Ureter (tissue), 1 donor: ENCODE measurements around the gene EHHADH. TPM values are rescaled to one million over a fixed set of nuclear protein-coding genes. Genes with fewer than 3 reads are reported as not detected.
"Not testable (repeated sequence)": the region's sequence is repeated elsewhere in the genome, so short reads cannot be mapped to it uniquely, and the experiment has no call there.

Experiments
- DNase-seq: peaks from one replicate; pipeline ENCODE4 v3.0.0-alpha.2; 2020; ENCODE audit warnings: low spot score
- total RNA-seq: library from RNA; stranded (reverse); gene quantifications from one replicate; pipeline ENCODE4 v1.2.4, GENCODE V29; 2023
- donor health status: DM: yes; HTN: yes; CAD: no.

EHHADH gene
- total RNA-seq, 1 donor from 2014 or later, result 22.7 TPM

DNA sequence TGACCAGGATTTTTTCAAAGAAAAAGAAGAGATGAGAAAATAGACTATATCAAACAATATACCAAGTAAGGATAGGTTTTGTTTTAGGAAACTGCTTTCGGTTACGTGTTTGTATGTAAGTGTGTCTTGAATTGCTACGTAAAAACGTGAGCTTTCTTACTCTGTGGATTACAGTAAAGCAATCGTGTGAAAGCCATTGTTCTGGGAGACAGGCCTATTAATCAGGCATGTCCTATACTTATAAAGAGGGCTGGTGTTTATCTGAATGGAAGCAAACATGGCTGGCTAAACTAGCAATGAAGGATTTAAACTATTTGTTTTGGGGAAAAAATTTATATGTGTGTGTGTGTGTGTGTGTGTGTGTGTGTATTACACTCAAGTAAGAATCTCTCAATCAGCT lies 2.6 kb downstream of the EHHADH start:
- DNase-seq, result no peak

DNA sequence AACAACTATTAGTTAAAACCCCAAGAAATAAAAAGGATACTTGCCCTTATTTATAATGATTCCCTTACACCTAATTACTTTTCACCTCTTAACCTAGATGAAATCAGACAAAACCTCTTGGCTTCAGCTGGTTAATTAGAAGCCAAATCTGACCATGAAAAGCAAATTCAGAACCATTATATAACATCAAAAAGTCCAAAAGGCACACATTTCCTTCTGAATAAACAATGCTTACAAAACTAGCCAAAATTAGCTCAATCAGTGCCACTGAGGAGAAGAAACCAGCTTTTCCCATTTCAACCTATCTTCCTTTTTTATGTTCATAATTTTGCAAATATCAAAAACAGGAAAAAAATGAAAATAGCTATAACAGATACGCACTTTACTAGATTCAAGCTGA lies 3.2 kb downstream of the EHHADH start:
- DNase-seq, result no peak

- no peak for DNase-seq
These were observed 3.6 kb downstream of the EHHADH start for GRCh38 chr3:185250247-185250646.

DNA sequence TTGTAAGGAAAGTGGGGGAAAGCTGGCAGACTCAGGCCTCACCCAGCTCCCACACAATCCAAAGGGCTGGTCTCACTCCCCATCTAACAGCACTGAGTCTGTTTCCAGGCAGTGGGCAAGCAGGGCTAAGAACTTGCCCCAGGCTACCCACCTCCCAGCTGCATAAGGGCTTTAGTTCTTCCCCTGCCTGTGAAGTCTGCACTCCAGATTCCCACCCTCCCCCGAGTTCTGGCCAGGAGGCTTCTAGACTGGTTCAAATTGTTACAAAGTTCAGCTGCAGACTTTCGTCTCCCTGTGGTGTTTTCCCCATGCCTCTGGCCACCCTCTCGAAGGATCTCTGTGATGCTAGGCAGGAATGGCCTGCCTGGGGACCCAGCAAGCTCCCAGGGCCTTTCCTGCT lies 11.2 kb downstream of the EHHADH start:
- no peak for DNase-seq

DNA sequence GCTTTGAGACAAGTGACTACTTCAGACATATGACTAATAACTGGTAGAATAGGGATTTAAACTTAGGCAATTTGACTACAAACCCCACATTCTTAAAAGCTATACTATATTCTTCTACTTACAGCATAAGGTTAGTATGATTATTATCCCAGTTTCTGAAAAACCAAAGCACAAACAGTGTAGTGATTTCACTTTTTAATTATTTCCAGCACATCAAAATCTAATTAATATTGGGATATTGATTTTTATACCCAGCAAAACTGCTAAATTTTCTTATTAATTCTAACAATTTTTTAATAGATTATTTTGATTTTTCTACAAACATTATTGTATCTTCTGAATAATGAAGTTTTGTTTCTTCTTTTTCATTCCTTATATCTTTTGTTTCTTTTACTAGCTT lies 16.9 kb downstream of the EHHADH start:
- no peak for DNase-seq

- DNase-seq, result no peak
These were observed 20.5 kb downstream of the EHHADH start for GRCh38 chr3:185233328-185233727.

DNA sequence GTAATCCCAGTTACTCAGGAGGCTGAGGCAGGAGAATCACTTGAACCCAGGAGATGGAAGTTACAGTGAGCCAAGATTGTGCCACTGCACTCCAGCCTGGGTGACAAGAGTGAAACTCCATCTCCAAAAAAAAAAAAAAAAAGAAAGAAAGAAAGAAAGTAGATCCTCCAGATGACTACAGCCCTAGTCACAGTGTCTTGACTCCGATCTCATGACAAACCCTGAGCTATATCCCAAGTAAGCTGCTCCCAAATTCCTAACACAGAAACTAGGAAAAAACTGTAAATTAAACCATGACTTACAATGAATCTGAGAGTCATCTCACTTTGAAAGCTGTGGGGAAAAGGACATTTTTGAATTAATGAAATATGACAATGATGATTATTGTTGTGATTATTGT lies 27.3 kb downstream of the EHHADH start:
- DNase-seq, result not testable (repeated sequence)

- no peak for DNase-seq
These were observed 28.3 kb downstream of the EHHADH start for GRCh38 chr3:185225523-185225922.

GRCh38 chr3:185225080-185225479 lies 28.8 kb downstream of the EHHADH start:
- DNase-seq, result no peak

DNA sequence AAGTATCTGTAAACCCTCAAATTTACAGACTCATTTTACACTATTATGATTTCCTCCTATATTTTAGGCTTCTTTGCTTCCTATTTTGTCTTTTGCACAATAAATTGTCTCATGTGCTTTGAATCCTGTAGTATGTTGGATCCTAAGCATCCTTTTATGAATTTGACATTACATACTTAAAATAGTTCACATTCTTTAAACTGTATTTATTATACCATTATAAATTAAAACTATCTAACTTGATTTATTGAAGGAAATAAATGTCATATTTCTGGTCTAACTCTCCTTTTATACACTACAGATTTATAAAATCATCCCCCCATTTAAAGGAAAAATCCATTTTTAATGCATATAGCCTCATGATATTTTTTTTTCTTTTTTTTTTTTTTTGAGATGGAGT lies 32.6 kb downstream of the EHHADH start:
- DNase-seq, result no peak

DNA sequence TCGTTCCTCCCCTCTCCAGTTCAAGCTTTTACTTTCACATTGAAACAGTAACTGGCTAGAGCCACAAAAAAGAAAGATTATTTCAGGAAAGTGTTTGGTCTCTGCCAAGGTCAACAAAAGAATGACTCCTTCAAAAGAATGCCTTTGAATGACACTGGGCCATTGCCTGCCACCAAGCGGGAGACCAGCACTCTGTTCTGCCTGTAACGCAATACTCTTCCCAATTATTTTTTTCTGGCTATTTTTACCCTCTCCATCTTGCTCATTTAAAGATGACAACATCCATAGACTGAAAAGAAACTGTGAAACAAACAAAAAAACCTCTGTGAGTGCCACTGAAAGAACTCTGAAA lies 37.3 kb downstream of the EHHADH start:
- no peak for DNase-seq

GRCh38 chr3:185215873-185216606 lies 37.8 kb downstream of the EHHADH start:
- DNase-seq, result no peak

GRCh38 chr3:185212559-185212958 lies 41.3 kb downstream of the EHHADH start:
- no peak for DNase-seq

DNA sequence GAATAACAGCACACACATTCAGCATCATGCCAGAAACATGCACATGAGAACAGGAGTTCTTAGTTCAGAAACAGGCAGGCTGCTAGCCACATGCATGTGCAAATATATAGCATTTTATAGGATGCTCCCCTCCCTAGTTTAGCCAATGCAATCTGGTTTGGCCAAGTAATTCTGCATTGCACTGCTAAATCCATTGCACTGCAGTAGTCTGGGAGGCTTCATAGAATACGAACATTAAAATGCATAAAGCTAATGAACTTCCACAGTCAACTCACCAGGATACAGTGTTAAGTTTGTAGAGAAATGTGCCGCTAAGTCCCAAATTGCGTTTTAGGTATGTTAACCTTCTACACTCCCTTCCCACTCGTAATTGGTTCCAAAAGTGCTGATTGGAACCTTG lies 41.8 kb downstream of the EHHADH start:
- DNase-seq, result no peak

GRCh38 chr3:185210621-185211142 lies 43.2 kb downstream of the EHHADH start:
- DNase-seq, result no peak

DNA sequence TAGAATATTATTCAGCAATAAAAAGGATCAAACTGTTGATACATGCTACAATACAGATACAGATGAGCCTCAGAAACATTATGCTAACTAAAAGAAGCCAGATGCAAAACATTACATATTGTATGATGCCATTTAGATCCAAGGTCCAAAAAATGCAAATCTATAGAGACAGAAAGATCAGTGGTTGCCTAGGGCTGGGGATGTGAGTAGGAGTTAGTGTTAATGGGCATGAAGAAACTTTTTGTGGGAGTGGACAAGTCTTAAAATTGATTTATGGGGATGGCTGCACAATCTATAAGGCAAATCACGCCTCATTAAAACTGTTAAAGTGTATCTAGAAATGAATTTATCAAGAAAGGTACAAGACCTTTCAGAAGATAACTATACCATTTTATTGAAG lies 45.0 kb downstream of the EHHADH start:
- DNase-seq, result no peak

- no peak for DNase-seq
These were observed 45.7 kb downstream of the EHHADH start for GRCh38 chr3:185207931-185208746.

- no peak for DNase-seq
These were observed 46.4 kb downstream of the EHHADH start for GRCh38 chr3:185207481-185207880.

- DNase-seq, result no peak
These were observed 48.0 kb downstream of the EHHADH start for GRCh38 chr3:185205865-185206264.

DNA sequence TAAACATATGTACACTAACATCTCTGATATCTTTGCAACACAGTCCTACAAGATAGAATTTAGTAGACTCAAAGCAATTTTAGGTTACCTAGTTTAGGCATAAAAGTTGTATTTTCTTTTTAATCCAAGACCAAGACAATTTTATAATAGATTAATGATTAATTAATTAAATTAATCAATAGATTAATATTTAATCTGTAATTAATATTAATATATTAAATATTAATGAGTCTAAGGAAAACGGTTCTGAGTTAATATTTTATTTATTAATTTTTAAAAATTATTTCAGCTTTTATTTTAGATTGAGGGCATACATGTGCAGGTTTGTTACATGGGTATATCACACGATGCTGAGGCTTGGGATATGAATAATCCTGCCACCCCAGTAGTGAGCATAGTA lies 49.0 kb downstream of the EHHADH start:
- no peak for DNase-seq

DNA sequence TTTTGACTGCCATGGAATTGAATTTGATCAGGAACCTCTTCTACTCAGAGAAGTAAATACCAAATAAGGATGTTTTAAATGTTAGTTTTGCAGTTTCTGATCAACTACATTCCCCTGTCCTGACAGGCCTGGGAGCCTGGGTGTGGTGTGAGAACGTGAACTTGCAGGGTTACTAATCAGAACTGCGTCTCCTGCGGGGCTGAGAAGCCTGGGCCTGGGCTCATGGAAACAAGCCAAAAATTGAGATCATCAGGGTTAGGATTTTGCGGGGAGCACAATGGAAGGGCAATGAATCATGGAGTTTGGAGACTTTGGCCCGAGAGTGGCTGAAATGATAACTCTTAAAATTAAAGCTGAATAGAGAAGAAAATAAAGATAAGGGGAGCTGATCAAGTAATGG lies 53.2 kb downstream of the EHHADH start:
- DNase-seq, result peak; percentile 53

DNA sequence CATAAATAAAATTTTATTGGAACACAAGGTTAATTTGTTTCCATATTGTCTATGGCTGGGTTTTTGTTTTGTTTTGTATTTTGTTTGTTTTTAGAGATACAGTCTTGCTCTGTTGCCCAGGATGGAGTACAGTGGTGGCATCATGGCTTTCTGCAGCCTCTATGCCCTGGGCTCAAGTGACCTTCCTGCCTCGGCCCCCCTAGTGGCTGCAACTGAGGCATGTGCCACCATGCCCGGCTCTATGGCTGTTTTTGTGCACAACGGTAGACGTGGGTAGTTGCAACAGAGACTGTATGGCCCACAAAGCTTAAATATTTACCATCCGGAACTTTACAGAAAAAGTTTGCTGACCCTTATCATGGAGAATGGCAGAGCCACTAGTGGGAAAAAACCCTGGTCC lies 54.2 kb downstream of the EHHADH start:
- DNase-seq, result no peak

DNA sequence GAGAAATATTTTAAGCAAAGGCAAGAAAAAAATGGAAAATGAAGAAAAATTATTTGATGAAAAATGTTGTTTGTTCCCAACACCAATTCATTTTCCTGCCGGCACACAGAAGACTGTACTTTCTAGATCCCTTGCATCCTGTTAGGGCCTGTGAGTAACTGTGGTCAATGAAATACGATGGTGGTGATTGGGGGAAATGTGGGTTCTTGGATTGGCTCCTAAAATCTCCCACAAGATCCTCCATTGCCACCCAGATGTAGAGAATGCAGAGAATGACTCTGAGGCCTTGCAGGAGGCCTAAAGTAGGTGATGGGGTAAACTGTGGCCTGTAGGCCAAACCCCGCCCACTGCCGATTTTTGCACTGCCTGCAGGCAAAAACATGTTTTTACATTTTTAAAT lies 54.6 kb downstream of the EHHADH start:
- no peak for DNase-seq
